H1 (cell line): ENCODE results near the gene LRRC63. TPM values are rescaled to one million over a fixed set of nuclear protein-coding genes. Genes with fewer than 3 reads are reported as not detected.

Experiments used
- CHD1 ChIP-seq: IDR thresholded peaks from 2 replicates; pipeline ENCODE4 v1.6.1; 2012; ENCODE audit warnings: low read depth, low read length, improper control_type of control experiment
- EP300 ChIP-seq, 2 experiments: IDR thresholded peaks; 1 replicate in 1 of 2; 2 replicates in 1 of 2; pipeline ENCODE4 v1.6.1; 2011 to 2012; ENCODE audit warnings: low read depth in 2 of 2, low read length in 2 of 2, mild to moderate bottlenecking in 2 of 2, borderline replicate concordance in 1 of 2, inconsistent platforms in 1 of 2, moderate library complexity in 1 of 2
- polyA plus RNA-seq, 7 experiments: library from polyadenylated mRNA; depleted of rRNA in 3 of 7; stranded (reverse) in 5 of 7; unstranded in 2 of 7; fragments of >200 nt in 5 of 7; fragments of 200-250 nt in 2 of 7; gene quantifications; 1 replicate in 5 of 7; 2 replicates in 1 of 7; 4 replicates in 1 of 7; pipeline versions ENCODE4 v1.2.1 to v1.2.3, GENCODE V29; 2011 to 2013; ENCODE audit warnings: missing spikeins in 2 of 7, mixed read lengths in 2 of 7
- total RNA-seq: library from RNA; stranded (reverse); fragmentation: NEBNext Ultra II Directional; extraction: Animal tissue kit (Norgen Biotek cat#: 25700); gene quantifications from 2 replicates; pipeline ENCODE4 v1.2.1, GENCODE V29; 2021
- TF ChIP-seq, protein P1 (sequence below): fragments of 300-600 bp; sonication (generic); IDR thresholded peaks from 2 replicates; pipeline ENCODE4 v1.7.1; 2012; ENCODE audit warnings: low read length, moderate library complexity, mild to moderate bottlenecking, inconsistent platforms; ENCODE audit not compliant: insufficient replicate concordance

Gene LRRC63
- total and polyA plus RNA-seq, 2 of the 8 experiments (the other 6 are each of a cell fraction or from before 2014, with no cell fraction given) = not detected

DNA sequence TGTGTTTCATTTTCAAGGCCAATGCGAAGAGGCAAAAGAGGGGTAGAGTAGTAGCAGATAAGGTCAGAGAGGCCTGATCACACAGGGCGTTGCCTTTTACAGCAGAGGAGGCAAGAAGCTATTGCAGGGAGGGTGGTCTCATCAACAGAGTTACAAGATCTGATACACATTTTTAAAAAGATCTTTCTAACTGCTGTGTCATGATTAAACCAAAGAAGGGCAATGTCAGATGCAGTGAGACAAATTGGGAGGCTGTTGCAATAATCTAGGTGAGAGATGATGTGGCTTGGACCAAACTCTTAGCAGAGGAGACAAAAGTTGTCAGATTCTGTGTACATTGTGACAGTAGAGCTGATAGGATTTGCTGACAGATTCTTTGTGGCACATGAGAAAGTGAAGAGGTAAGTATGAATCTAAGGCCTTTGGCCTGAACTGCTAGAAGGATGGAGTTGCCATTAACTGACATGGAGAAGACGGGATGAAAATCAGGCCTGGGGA, 13.0 kb upstream of the LRRC63 start (continued):
- TF ChIP-seq, protein P1, sequence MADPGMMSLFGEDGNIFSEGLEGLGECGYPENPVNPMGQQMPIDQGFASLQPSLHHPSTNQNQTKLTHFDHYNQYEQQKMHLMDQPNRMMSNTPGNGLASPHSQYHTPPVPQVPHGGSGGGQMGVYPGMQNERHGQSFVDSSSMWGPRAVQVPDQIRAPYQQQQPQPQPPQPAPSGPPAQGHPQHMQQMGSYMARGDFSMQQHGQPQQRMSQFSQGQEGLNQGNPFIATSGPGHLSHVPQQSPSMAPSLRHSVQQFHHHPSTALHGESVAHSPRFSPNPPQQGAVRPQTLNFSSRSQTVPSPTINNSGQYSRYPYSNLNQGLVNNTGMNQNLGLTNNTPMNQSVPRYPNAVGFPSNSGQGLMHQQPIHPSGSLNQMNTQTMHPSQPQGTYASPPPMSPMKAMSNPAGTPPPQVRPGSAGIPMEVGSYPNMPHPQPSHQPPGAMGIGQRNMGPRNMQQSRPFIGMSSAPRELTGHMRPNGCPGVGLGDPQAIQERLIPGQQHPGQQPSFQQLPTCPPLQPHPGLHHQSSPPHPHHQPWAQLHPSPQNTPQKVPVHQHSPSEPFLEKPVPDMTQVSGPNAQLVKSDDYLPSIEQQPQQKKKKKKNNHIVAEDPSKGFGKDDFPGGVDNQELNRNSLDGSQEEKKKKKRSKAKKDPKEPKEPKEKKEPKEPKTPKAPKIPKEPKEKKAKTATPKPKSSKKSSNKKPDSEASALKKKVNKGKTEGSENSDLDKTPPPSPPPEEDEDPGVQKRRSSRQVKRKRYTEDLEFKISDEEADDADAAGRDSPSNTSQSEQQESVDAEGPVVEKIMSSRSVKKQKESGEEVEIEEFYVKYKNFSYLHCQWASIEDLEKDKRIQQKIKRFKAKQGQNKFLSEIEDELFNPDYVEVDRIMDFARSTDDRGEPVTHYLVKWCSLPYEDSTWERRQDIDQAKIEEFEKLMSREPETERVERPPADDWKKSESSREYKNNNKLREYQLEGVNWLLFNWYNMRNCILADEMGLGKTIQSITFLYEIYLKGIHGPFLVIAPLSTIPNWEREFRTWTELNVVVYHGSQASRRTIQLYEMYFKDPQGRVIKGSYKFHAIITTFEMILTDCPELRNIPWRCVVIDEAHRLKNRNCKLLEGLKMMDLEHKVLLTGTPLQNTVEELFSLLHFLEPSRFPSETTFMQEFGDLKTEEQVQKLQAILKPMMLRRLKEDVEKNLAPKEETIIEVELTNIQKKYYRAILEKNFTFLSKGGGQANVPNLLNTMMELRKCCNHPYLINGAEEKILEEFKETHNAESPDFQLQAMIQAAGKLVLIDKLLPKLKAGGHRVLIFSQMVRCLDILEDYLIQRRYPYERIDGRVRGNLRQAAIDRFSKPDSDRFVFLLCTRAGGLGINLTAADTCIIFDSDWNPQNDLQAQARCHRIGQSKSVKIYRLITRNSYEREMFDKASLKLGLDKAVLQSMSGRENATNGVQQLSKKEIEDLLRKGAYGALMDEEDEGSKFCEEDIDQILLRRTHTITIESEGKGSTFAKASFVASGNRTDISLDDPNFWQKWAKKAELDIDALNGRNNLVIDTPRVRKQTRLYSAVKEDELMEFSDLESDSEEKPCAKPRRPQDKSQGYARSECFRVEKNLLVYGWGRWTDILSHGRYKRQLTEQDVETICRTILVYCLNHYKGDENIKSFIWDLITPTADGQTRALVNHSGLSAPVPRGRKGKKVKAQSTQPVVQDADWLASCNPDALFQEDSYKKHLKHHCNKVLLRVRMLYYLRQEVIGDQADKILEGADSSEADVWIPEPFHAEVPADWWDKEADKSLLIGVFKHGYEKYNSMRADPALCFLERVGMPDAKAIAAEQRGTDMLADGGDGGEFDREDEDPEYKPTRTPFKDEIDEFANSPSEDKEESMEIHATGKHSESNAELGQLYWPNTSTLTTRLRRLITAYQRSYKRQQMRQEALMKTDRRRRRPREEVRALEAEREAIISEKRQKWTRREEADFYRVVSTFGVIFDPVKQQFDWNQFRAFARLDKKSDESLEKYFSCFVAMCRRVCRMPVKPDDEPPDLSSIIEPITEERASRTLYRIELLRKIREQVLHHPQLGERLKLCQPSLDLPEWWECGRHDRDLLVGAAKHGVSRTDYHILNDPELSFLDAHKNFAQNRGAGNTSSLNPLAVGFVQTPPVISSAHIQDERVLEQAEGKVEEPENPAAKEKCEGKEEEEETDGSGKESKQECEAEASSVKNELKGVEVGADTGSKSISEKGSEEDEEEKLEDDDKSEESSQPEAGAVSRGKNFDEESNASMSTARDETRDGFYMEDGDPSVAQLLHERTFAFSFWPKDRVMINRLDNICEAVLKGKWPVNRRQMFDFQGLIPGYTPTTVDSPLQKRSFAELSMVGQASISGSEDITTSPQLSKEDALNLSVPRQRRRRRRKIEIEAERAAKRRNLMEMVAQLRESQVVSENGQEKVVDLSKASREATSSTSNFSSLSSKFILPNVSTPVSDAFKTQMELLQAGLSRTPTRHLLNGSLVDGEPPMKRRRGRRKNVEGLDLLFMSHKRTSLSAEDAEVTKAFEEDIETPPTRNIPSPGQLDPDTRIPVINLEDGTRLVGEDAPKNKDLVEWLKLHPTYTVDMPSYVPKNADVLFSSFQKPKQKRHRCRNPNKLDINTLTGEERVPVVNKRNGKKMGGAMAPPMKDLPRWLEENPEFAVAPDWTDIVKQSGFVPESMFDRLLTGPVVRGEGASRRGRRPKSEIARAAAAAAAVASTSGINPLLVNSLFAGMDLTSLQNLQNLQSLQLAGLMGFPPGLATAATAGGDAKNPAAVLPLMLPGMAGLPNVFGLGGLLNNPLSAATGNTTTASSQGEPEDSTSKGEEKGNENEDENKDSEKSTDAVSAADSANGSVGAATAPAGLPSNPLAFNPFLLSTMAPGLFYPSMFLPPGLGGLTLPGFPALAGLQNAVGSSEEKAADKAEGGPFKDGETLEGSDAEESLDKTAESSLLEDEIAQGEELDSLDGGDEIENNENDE = no peak
- no peak for TF ChIP-seq CHD1
- no peak for TF ChIP-seq EP300 (IDR thresholded peaks at IDR 0.05; ENCODE audit: borderline replicate concordance in 1 of 2, low read depth in 2 of 2, low read length in 2 of 2)
- TF ChIP-seq, all 59 proteins: peak for 0
